Raji (cell line): ENCODE measurements around the gene ZFYVE28.

Experiments used
- POLR2A ChIP-seq: IDR thresholded peaks from 2 replicates; pipeline ENCODE4 v1.6.1; 2011; ENCODE audit warnings: low read depth, low read length, control low read depth; ENCODE audit not compliant: insufficient read depth

Gene ZFYVE28

DNA sequence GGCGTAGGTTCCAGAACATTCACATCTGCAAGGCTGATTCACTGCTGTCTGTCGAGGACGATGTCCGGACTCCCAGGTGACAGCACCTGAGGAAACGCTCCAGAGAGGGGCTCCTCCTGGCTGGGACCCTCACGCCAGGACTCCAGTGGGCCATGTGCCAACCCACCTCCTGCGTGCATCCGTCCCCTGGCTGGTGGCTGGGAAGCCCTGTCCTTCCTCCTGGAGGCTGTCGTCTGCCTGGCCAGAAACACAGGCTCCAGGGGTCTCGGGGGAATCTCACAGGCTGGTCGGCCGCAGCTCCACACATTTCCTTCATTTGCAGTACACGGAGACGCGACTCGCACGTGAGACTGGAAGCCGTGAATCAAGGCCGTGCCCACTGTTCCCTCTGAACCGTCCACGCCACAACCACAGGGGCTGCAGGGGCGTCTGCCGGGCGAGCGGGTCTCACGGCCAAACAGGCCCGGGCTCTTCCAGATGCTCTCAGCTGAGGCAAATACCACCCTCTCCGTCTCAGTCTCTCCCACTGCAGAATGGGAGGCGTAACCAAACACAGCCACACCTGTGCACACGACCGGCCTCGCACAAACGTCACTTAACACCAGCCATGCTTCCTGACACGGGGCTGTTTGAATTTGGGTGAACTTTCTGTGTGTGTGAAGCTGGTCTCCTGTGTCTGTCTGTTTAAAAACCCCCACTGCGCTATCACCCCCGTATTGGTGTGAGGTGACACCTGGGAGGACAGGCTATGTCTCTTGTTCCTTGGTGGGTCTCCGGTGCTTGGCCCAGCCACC is 117.8 kb downstream of the ZFYVE28 start:
- no peak for TF ChIP-seq POLR2A

GRCh38 chr4:2299794-2300193 is 118.7 kb downstream of the ZFYVE28 start:
- no peak for TF ChIP-seq POLR2A

DNA sequence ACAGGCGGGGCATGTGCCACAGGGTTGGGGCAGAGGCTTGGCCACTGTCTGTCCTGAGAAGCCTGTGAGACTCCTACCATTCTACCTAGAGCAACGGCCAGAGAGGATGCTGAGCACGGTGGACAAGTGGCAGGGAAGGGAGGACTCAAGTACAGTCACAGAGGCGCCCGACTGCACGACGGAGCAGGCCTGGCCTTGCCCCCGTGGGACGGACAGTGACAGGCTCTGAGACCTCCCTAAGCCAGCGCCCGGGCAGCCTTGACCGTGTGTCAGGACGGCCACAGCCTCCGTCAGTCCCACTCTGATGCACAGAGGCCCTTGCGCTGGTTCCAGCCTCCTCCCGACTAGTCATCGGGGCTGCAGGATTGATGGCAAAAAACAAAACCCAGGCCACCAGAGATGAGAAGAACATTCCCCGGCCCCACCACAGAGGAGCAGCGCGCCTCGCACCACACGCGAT is 119.9 kb downstream of the ZFYVE28 start:
- TF ChIP-seq POLR2A, result no peak

DNA sequence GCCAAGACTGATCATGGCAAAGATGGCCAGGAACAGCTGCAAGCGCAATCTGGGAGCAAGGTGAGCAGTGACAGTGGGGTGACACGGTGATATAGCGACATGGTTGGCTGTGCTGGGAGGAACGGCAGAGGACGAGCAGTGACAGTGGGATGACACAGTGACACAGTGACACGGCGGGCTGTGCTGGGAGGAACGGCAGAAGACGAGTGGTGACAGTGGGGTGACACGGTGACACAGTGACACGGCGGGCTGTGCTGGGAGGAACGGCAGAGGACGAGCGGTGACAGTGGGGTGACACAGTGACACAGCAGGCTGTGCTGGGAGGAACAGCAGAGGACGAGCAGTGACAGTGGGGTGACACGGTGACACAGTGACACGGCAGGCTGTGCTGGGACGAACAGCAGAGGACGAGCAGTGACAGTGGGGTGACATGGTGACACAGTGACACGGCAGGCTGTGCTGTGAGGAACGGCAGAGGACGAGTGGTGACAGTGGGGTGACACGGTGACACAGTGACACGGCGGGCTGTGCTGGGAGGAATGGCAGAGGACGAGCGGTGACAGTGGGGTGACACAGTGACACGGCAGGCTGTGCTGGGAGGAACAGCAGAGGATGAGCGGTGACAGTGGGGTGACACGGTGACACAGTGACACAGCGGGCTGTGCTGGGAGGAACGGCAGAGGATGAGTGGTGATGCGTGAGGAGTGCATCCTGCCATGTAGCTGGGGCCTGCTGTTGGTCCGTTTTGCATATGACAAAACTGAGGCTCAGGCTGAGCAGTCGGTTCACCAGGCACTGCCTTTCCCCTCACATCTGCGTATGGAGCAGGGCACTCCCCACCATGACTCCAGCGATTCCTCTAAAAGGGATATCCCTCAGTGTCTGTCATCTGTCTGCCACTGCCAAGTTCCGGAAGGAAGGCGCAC is 120.6 kb downstream of the ZFYVE28 start:
- TF ChIP-seq POLR2A, result no peak

GRCh38 chr4:2296631-2297601 is 121.5 kb downstream of the ZFYVE28 start:
- TF ChIP-seq POLR2A, result no peak

DNA sequence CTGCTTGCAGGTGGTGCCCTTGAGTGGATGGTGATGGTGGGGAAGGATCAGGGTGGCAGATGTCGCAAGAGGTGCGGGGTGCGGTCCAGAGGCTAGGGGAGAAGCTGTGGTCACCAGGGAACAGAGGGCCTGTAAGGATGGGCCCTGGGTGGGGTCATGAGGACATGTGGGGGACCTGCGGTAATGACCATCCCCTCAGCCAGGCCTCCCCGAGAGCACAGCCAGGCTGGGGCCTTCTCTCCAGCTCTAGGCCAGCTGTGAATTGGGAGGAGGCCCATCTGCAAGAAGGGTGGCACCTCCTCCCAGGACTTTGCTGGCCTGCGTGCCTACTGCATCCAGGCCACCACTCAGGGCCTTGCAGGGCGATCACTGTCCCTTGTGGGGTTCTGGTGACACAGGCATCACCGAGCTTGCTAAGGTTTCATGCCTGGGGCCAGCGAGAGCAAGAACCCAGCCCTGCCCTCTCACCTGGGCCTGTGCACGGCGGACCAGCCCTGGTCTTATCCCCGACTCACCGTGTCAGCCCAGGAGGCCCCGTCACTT is 122.5 kb downstream of the ZFYVE28 start:
- no peak for TF ChIP-seq POLR2A

- TF ChIP-seq POLR2A, result no peak
Measured at GRCh38 chr4:2295500-2295899, 122.9 kb downstream of the ZFYVE28 start.

- no peak for TF ChIP-seq POLR2A
Measured at GRCh38 chr4:2292646-2293108, 125.8 kb downstream of the ZFYVE28 start.

- TF ChIP-seq POLR2A, result no peak
Measured at GRCh38 chr4:2291705-2292645, 126.5 kb downstream of the ZFYVE28 start.

DNA sequence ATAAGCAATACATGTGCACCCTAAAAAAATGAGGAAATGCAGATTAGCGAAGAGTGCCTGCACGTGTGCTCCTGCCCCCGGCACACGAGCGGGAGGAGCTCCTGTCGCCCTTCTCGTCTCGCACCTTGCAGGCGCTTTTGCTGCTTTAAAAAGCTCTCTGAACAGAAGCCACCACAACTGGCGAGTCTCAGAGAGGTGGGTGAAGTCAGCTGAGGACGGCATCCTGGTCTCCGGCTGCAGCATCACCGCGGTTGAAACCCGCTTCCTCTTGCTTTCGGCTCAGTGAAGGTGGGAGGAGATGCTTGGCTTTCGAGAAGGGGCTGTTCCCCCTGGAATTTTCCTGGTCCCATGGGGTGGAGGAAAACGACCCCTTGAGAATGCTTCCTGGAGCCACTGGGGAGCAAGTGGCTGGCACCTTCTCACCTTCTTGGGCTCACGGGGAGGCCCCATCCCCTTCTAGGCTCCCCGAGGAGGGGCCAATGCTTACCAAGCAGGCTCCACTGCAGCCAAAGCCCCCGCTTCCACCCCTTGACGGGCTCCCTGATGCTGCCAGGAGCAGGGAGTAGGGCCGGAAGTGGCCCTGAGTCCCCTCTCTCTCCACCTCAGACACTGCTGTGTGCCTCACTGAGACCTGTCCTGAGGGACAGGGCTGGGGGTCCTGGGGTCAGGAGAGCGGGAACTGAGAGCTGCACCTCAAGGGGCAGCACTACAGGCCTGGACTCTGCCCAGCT is 127.3 kb downstream of the ZFYVE28 start:
- TF ChIP-seq POLR2A, result no peak

DNA sequence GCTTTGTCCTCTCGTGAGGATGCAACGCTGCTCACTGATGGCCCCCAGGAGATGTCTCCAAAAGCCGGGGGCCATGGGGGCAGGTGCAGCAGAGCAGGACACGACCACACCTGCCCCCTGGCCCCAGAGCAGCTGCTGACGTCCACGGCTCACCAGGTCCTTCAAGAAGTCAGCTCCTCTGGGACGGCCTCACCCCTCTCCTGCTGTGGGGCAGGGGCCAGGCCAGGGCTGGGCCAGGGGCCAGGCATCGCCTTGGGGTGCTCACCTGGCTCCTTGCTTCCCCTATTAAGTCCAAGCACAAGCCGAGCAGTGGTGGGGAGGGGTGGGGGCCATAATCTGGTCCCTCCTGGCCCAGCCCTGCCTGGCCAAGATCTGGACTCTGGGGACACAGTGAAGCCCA is 128.0 kb downstream of the ZFYVE28 start:
- TF ChIP-seq POLR2A, result no peak

- TF ChIP-seq POLR2A, result no peak
Measured at GRCh38 chr4:2289955-2290333, 128.5 kb downstream of the ZFYVE28 start.

DNA sequence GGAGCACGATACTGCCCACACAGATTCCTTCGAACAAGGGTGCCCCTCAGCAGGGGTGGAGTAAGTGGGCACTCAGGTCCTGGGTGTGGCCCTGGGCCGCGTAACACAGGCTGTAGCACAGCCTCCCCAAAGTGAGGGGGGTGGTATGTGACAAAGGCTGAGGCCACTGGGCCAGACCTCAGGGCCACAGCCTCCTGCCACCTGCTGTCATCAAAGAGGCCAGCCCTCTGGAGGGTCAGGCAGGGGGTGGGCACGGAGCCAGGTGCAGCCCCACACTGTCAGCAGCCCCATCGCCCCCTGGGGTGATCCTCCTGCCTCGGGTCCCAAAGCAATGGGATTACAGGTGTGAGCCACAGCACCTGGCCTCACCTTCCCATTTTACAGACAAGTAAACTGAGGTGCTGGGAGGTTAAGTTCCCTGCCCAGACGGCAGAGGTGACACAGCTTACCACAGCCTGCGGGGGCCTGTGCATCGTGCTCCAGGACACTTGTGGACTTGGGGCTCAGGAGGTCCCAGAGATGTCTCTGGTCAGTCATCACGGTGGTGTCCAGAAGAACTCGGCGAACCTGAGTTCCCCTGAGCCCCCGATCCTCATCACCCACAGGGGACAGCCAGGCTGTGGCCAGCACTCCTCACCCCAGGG is 129.0 kb downstream of the ZFYVE28 start:
- TF ChIP-seq POLR2A, result no peak
